Endothelial cell of umbilical vein (primary cell): ENCODE measurements around the gene ADH5. TPM values are rescaled to one million over a fixed set of nuclear protein-coding genes. Genes with fewer than 3 reads are reported as not detected.

Experiments used
- BruUV-seq: library from RNA; stranded (reverse); fragments of 400-500 nt; replicated peaks from 2 replicates; lab custom pipeline; 2021; lab: Mats Ljungman, UMichigan
- CTCF ChIA-PET: fragments of 300-600, 350-600 bp; sonication (Branson Sonifier 250); formaldehyde crosslinking; loops from one replicate; lab custom pipeline; 2021; ENCODE audit warnings: antibody characterized with exemption, inconsistent platforms; lab: Charles Lee
- POLR2A ChIA-PET: fragments of 300-600, 350-600 bp; sonication (Branson Sonifier 250); formaldehyde crosslinking; loops from one replicate; lab custom pipeline; 2021; ENCODE audit warnings: antibody characterized with exemption, inconsistent platforms; lab: Charles Lee
- DNase-seq: peaks from one replicate; pipeline ENCODE4 v3.0.0-alpha.2; 2011; ENCODE audit warnings: low read depth, low spot score
- FAIRE-seq: peaks from 2 replicates; lab custom pipeline; 2011; peaks lifted over from hg19 to GRCh38; lab: Jason Lieb, UNC
- H2AFZ ChIP-seq: 2 replicates; pipeline ENCODE4 v1.6.0; 2012; ENCODE audit warnings: low read depth, low read length, control low read depth, inconsistent platforms
- H3K27ac ChIP-seq: 2 replicates; pipeline ENCODE4 v1.5.1; 2011; ENCODE audit warnings: low read depth, mild to moderate bottlenecking, control low read depth, low read length, moderate library complexity; ENCODE audit not compliant: insufficient read depth
- H3K27me3 ChIP-seq, 2 experiments: 2 replicates each; pipeline versions ENCODE4 v1.6.0 to v1.6.1; 2011; ENCODE audit warnings: low read length in 2 of 2, mixed read lengths in 1 of 2; ENCODE audit not compliant: control insufficient read depth in 2 of 2, insufficient read depth in 2 of 2
- H3K36me3 ChIP-seq, 2 experiments: 2 replicates in 1 of 2; 3 replicates in 1 of 2; pipeline ENCODE4 v1.5.1; 2011; ENCODE audit warnings: low read length in 2 of 2, mild to moderate bottlenecking in 1 of 2, moderate library complexity in 1 of 2; ENCODE audit not compliant: control insufficient read depth in 2 of 2, insufficient read depth in 2 of 2; ENCODE audit errors: extremely low read depth in 1 of 2
- H3K4me1 ChIP-seq: 3 replicates; pipeline ENCODE4 v1.5.1; 2011; ENCODE audit warnings: mild to moderate bottlenecking, low read length; ENCODE audit not compliant: control insufficient read depth, insufficient read depth; ENCODE audit errors: extremely low read depth
- H3K4me2 ChIP-seq: 2 replicates; pipeline ENCODE4 v1.6.1; 2011; ENCODE audit warnings: low read length, control low read depth, mixed read lengths; ENCODE audit not compliant: insufficient read depth
- H3K4me3 ChIP-seq, 3 experiments: fragments of 200-600 bp in 1 of 3; sonication (generic), shearing (Covaris generic) in 1 of 3; replicated peaks in 1 of 3; 2 replicates each; pipeline ENCODE4 v1.5.1; 2011 to 2016; ENCODE audit warnings: control low read depth in 3 of 3, low read length in 3 of 3, mild to moderate bottlenecking in 2 of 3, inconsistent platforms in 1 of 3, low read depth in 1 of 3, moderate library complexity in 1 of 3; ENCODE audit not compliant: insufficient read depth in 1 of 3
- H3K79me2 ChIP-seq: 2 replicates; pipeline ENCODE4 v1.6.0; 2012; ENCODE audit warnings: low read length, inconsistent platforms; ENCODE audit not compliant: control insufficient read depth, insufficient read depth
- H3K9ac ChIP-seq: replicated peaks from 2 replicates; pipeline ENCODE3; 2011; ENCODE audit warnings: low read length, control low read depth; ENCODE audit not compliant: insufficient read depth; ENCODE audit errors: extremely low read depth
- H3K9me1 ChIP-seq: replicated peaks from 3 replicates; pipeline ENCODE4 v1.6.0; 2011; ENCODE audit warnings: mild to moderate bottlenecking, low read length; ENCODE audit not compliant: control insufficient read depth, insufficient read depth; ENCODE audit errors: extremely low read depth
- H3K9me3 ChIP-seq: replicated peaks from 2 replicates; pipeline ENCODE4 v1.5.1; 2012; ENCODE audit warnings: low read length, inconsistent platforms; ENCODE audit not compliant: control insufficient read depth, insufficient read depth
- H4K20me1 ChIP-seq: replicated peaks from 2 replicates; pipeline ENCODE3; 2011; ENCODE audit warnings: mild to moderate bottlenecking, low read length; ENCODE audit not compliant: control insufficient read depth, insufficient read depth; ENCODE audit errors: extremely low read depth
- CTCF ChIP-seq, 2 donors: IDR thresholded peaks; 1 replicate in 1 of 2; 2 replicates in 1 of 2; pipeline ENCODE4 v1.5.1; 2011; ENCODE audit warnings: low read length in 2 of 2, mild to moderate bottlenecking in 2 of 2, moderate library complexity in 2 of 2, control low read depth in 1 of 2, inconsistent platforms in 1 of 2, low read depth in 1 of 2; ENCODE audit not compliant: insufficient read depth in 1 of 2; ENCODE audit errors: extremely low read depth in 1 of 2
- EZH2 ChIP-seq: IDR thresholded peaks from 2 replicates; pipeline ENCODE4 v1.6.1; 2012; ENCODE audit warnings: borderline replicate concordance, low read depth, mild to moderate bottlenecking, moderate library complexity, low read length, inconsistent platforms; ENCODE audit not compliant: severe bottlenecking
- FOS ChIP-seq: IDR thresholded peaks from 2 replicates; pipeline ENCODE4 v1.6.1; 2011; ENCODE audit warnings: mild to moderate bottlenecking, low read length, moderate library complexity, borderline replicate concordance; ENCODE audit not compliant: insufficient read depth
- GATA2 ChIP-seq: IDR thresholded peaks from 2 replicates; pipeline ENCODE4 v1.7.0; 2011; ENCODE audit warnings: low read depth, mild to moderate bottlenecking, moderate library complexity, mixed read lengths, low read length; ENCODE audit not compliant: insufficient read length, insufficient read depth
- JUN ChIP-seq: IDR thresholded peaks from 2 replicates; pipeline ENCODE4 v1.6.1; 2011; ENCODE audit warnings: borderline replicate concordance, low read depth; ENCODE audit not compliant: insufficient read length, insufficient read depth
- MAX ChIP-seq: IDR thresholded peaks from 2 replicates; pipeline ENCODE4 v1.6.1; 2011; ENCODE audit not compliant: insufficient read depth, insufficient read length
- MYC ChIP-seq: IDR thresholded peaks from one replicate; pipeline ENCODE4 v1.6.1; 2011; ENCODE audit warnings: mild to moderate bottlenecking, low read depth, low read length
- POLR2A ChIP-seq: IDR thresholded peaks from 2 replicates; pipeline ENCODE4 v1.6.1; 2012; ENCODE audit warnings: low read depth, mild to moderate bottlenecking, control low read depth, low read length
- POLR2AphosphoS5 ChIP-seq: IDR thresholded peaks from 2 replicates; pipeline ENCODE4 v1.6.1; 2012; ENCODE audit warnings: low read depth, mild to moderate bottlenecking, control low read depth, low read length, moderate library complexity; ENCODE audit not compliant: insufficient read depth
- dilution Hi-C: fragments of 300-500 bp; cut with MboI; formaldehyde crosslinking; loops from one replicate; pipeline ENCODE4 v1.15.0; 2019; ENCODE audit warnings: low sequenced_read_pairs; ENCODE audit not compliant: extremely low pct_ligation_motif_present
- intact Hi-C: fragments of 100-400 bp; cut with micrococcal nuclease; formaldehyde crosslinking; loops from one replicate; pipeline ENCODE4 v1.10.0; 2022
- polyA plus RNA-seq, 4 experiments: library from polyadenylated mRNA; depleted of rRNA in 3 of 4; stranded (reverse) in 3 of 4; unstranded in 1 of 4; fragments of >200 nt; gene quantifications; 2 replicates each; pipeline versions ENCODE4 v1.2.1 to v1.2.3, GENCODE V29; 2011 to 2012; ENCODE audit warnings: missing spikeins in 1 of 4
- total RNA-seq: library from RNA; stranded (reverse); gene quantifications from 2 replicates; pipeline ENCODE4 v1.2.3, GENCODE V29; 2021

Gene ADH5
- total and polyA plus RNA-seq, 2 donors (not counting 3 experiments of a cell fraction or from before 2014, with no cell fraction given), result 89.2 to 101 TPM

DNA sequence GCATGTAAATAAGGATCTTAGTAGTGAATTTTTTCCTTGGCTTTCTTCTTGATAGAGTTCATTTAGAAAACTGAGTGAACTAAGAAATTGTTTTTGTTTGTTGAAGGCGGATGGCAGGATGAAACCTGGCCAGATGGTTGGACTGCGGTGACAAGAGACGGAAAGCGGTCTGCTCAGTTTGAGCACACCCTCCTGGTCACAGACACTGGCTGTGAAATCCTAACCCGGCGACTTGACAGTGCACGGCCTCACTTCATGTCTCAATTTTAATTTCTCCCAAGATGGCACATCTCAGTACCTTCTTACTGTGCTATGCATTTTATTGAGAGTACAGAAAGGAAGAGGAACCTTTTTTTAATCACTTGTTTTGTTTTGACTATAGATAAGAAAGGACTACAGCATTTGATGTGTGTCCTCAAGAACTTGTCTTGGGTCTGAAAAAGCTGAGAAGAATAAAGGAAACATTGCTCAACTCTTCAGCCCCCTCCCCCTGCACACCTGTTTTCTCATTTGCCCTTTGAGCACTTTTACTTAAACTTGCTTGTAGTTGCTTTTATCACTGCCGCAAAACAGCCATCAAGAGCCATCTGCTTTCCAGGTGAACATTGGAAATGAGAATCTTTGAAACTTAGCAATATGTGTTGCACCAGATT, 27.4 kb downstream of the ADH5 start:
- no peak overlapping the region for H3K4me3 ChIP-seq
- POLR2A ChIA-PET, result no interaction called here
- no TSS peak for BruUV-seq

More for the DNA sequence above, 27.4 kb downstream of the ADH5 start:
- Histone ChIP-seq H3K4me2 (no peak overlapping the region), H3K9ac (no peak overlapping the region), H3K9me3 (no peaks in the 10 kb centered on the region), H3K27ac (peak overlapping the region; percentile 59), H2AFZ (no peak overlapping the region), H3K9me1 (no peaks in the 10 kb centered on the region), H4K20me1 (no peaks in the 10 kb centered on the region), H3K36me3 (peaks cover 3 to 5% of the 10 kb centered on the region in 2 experiments), H3K27me3 (no peaks in the 10 kb centered on the region), H3K79me2 (no peaks in the 10 kb centered on the region), H3K4me1 (peaks cover 18% of the 10 kb centered on the region)
- CTCF ChIA-PET, result no interaction called here
- no peak for DNase-seq
- dilution Hi-C loops, result no loop called here
- no peak for TF ChIP-seq GATA2
- TF ChIP-seq FOS, result no peak
- TF ChIP-seq EZH2, result no peak
- TF ChIP-seq POLR2A, result no peak
- TF ChIP-seq POLR2AphosphoS5, result no peak
- TF ChIP-seq CTCF (IDR thresholded peaks at IDR 0.05; ENCODE audit: extremely low read depth in 1 of 2, insufficient read depth in 1 of 2, low read depth in 1 of 2, low read length in 2 of 2), result no peak
- TF ChIP-seq MAX, result no peak
- TF ChIP-seq MYC, result no peak
- TF ChIP-seq JUN, result no peak
- intact Hi-C loops, result no loop called here
- FAIRE-seq, result no peak
